Suprapubic skin (tissue), 4 donors: ENCODE measurements around the gene CTBP2. TPM values are rescaled to one million over a fixed set of nuclear protein-coding genes. Genes with fewer than 3 reads are reported as not detected.

Experiments used
- DNase-seq, 2 donors: peaks; one replicate each; pipeline ENCODE4 v3.0.0-alpha.2; 2019; ENCODE audit warnings: low spot score in 2 of 2
- H3K27ac ChIP-seq: fragments of 200-600 bp; sonication (generic); one replicate; pipeline ENCODE4 v1.5.1; 2019
- H3K27me3 ChIP-seq: fragments of 200-600 bp; sonication (generic); one replicate; pipeline ENCODE4 v1.5.1; 2019
- H3K36me3 ChIP-seq: fragments of 200-600 bp; sonication (generic); one replicate; pipeline ENCODE4 v1.5.1; 2019
- H3K4me1 ChIP-seq: fragments of 200-600 bp; sonication (generic); one replicate; pipeline ENCODE4 v1.5.1; 2019
- H3K4me3 ChIP-seq: fragments of 200-600 bp; sonication (generic); one replicate; pipeline ENCODE4 v1.5.1; 2019; ENCODE audit warnings: mild to moderate bottlenecking
- H3K9me3 ChIP-seq: fragments of 200-600 bp; sonication (generic); one replicate; pipeline ENCODE4 v1.5.1; 2019
- CTCF ChIP-seq, 2 donors: fragments of 200-600 bp in 1 of 2; fragments of 450-650 bp in 1 of 2; sonication (generic) in 1 of 2; IDR thresholded peaks; one replicate each; pipeline ENCODE4 v1.5.1; 2016 to 2019; ENCODE audit warnings: antibody characterized with exemption in 2 of 2, mild to moderate bottlenecking in 1 of 2, moderate library complexity in 1 of 2
- EP300 ChIP-seq: sonication (generic); formaldehyde crosslinking; IDR thresholded peaks from one replicate; pipeline ENCODE4 v1.6.1; 2017; ENCODE audit warnings: antibody characterized with exemption
- POLR2A ChIP-seq, 2 donors: fragments of 450-650 bp; IDR thresholded peaks; one replicate each; pipeline ENCODE4 v1.6.1; 2017; ENCODE audit warnings: antibody characterized with exemption in 2 of 2, mild to moderate bottlenecking in 2 of 2, moderate library complexity in 2 of 2
- POLR2AphosphoS5 ChIP-seq, 3 donors: sonication (generic); formaldehyde crosslinking; IDR thresholded peaks; one replicate each; pipeline ENCODE4 v1.6.1; 2017; ENCODE audit warnings: antibody characterized with exemption in 3 of 3
- WGBS: methylation state at CpG from one replicate; pipeline ENCODE4 v1.1.5; 2018; 5-methylcytosine and 5-hydroxymethylcytosine counted together
- total RNA-seq, 4 donors: library from RNA; depleted of rRNA; stranded (reverse); fragments of >200 nt; gene quantifications; one replicate each; pipeline ENCODE4 v1.1.0, GENCODE V29; 2016

CTBP2 gene
- total RNA-seq, 4 donors from 2014 or later: 19.7 to 45.7 (median 29.4) TPM

DNA sequence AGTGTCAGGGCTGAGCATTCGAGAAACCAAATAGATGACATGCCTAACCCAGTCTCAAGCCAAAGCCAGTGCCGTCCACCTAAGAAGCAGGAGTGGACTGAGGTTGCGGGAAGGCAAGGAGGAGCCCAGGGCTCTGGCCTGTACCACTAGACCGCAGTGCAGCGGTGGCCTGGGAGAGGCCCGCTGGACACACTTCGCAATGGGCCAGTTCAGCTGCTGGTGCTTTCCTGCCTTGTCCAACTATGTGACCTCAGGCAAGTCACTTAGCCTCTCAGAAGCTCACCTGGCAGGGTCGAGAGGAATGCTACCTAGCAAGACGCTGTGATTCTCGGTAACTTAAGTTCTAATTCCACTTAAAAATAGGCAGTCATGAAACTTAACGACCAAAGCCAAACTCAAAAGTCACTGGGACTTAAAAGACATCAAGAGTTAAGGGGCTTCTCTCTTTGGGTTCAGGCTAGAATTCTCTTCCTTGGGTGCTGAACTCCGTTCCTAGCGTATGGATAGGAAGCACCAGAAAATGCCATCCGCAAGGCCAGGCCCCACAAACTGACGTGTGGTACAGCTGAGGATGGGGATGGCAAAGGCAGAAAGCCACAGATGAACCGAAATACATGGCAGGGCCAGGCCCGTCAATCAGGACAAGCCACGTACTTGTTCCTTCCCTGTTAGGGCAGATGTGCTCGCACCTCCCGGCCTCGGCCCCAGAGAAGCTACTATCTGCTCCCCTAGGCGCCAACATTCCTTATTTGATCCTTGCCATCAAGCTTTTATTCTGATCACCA lies 34.2 kb downstream of the CTBP2 start:
- Histone ChIP-seq H3K4me1 (peaks cover 42% of the 10 kb centered on the region), H3K4me3 (no peak overlapping the region), H3K9me3 (no peaks in the 10 kb centered on the region), H3K27me3 (no peaks in the 10 kb centered on the region), H3K36me3 (peaks cover 5% of the 10 kb centered on the region), H3K27ac (no peak overlapping the region)
- TF ChIP-seq EP300 (no peak), CTCF (IDR thresholded peaks at IDR 0.05) (no peak)
- DNase-seq: no peak
- WGBS: 92% methylated on average over 18 of the region's 22 CpGs

- WGBS: 39% methylated on average over 10 of the region's 10 CpGs
- DNase-seq: no peak
- TF ChIP-seq POLR2AphosphoS5 (IDR thresholded peaks at IDR 0.05) (no peak), CTCF (IDR thresholded peaks at IDR 0.05) (no peak), POLR2A (IDR thresholded peaks at IDR 0.05) (no peak), EP300 (no peak)
- Histone ChIP-seq H3K27me3 (no peaks in the 10 kb centered on the region), H3K9me3 (no peaks in the 10 kb centered on the region), H3K36me3 (no peaks in the 10 kb centered on the region), H3K27ac (no peak overlapping the region), H3K4me1 (peaks cover 52% of the 10 kb centered on the region), H3K4me3 (no peak overlapping the region)
Measured at GRCh38 chr10:125124907-125125306, 35.5 kb downstream of the CTBP2 start.

DNA sequence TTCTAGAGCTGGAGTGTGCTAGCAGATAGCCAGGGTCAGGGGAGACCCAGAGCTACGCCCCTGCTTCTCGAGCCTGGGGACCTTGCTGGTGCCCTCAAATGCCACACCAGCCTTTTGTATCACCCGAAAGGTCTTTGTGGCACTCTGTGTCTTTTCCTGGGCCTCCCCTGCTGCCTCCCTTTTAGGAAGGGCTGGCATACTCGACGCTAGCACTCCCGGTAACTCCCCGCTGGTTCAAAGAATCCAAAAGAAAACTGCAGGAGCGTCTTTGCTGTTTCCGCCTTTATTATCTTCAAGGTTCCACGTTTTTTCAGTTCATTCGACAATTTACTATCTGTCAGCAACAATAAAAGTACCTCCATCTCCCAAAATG lies 36.3 kb downstream of the CTBP2 start:
- no peak for TF ChIP-seq POLR2AphosphoS5 (IDR thresholded peaks at IDR 0.05)
- no peak for TF ChIP-seq POLR2A (IDR thresholded peaks at IDR 0.05)
- no peak for TF ChIP-seq CTCF (IDR thresholded peaks at IDR 0.05)
- TF ChIP-seq EP300: no peak
- Histone ChIP-seq H3K27me3 (no peaks in the 10 kb centered on the region), H3K36me3 (no peaks in the 10 kb centered on the region), H3K27ac (peak overlapping the region; percentile 64), H3K4me3 (peak overlapping the region; percentile 24), H3K4me1 (peaks cover 49% of the 10 kb centered on the region), H3K9me3 (no peaks in the 10 kb centered on the region)
- 61% methylated on average over 9 of the region's 11 CpGs for WGBS
- DNase-seq: no peak

DNA sequence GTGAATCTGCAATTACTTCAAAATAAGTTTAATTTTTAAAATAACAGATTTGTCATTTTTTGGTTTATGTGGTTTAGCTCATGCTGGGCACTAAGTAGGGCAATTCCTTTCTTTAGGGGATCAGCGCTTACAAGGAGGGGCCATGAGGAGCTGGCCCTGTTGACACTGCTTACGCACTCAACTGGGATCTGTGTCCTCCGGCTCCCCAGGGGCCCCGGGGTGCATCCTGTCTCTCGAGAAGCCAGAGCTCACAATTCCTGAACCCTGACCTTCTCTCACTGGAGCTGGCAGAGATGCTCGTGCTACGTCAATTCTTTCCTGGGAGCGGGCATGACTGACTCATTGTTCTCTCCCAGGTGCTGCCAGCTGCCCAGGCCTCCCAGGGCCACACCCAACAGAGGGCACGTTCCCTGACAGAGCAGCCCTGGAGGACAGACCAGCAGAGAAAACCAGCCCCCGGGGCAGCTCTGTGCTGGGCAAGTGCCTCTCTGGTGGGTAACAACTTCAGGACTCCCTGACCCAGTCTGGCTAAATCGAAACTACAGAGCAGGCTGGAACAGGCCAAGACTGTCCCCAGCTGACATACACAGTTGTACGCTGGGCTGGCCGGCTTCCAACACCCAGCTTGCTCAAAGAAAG lies 36.8 kb downstream of the CTBP2 start:
- Histone ChIP-seq H3K27ac (peak overlapping the region; percentile 64), H3K9me3 (no peaks in the 10 kb centered on the region), H3K4me1 (peaks cover 54% of the 10 kb centered on the region), H3K4me3 (peak overlapping the region; percentile 24), H3K27me3 (no peaks in the 10 kb centered on the region), H3K36me3 (no peaks in the 10 kb centered on the region)
- 46% methylated on average over 11 of the region's 13 CpGs for WGBS
- peak in 1 of 2 donors; percentile 84 for DNase-seq
- TF ChIP-seq POLR2AphosphoS5 (IDR thresholded peaks at IDR 0.05) (peak in 1 of 3 donors; percentile 13), POLR2A (IDR thresholded peaks at IDR 0.05) (no peak)

- Histone ChIP-seq H3K27ac (no peak overlapping the region), H3K4me3 (no peak overlapping the region), H3K36me3 (no peaks in the 10 kb centered on the region), H3K4me1 (peaks cover 65% of the 10 kb centered on the region), H3K9me3 (no peaks in the 10 kb centered on the region), H3K27me3 (no peaks in the 10 kb centered on the region)
- no peak for DNase-seq
- WGBS: 90% methylated on average over 8 of the region's 8 CpGs
- TF ChIP-seq CTCF (IDR thresholded peaks at IDR 0.05) (no peak), POLR2A (IDR thresholded peaks at IDR 0.05) (no peak), POLR2AphosphoS5 (IDR thresholded peaks at IDR 0.05) (no peak), EP300 (no peak)
Measured at GRCh38 chr10:125122566-125122965, 37.8 kb downstream of the CTBP2 start.
